ENCODE results near the gene AIFM3. TPM values are rescaled to one million over a fixed set of nuclear protein-coding genes. Genes with fewer than 3 reads are reported as not detected.

AIFM3 gene
- total RNA-seq, 4 donors from 2014 or later: 112 to 150 (median 126) TPM

DNA sequence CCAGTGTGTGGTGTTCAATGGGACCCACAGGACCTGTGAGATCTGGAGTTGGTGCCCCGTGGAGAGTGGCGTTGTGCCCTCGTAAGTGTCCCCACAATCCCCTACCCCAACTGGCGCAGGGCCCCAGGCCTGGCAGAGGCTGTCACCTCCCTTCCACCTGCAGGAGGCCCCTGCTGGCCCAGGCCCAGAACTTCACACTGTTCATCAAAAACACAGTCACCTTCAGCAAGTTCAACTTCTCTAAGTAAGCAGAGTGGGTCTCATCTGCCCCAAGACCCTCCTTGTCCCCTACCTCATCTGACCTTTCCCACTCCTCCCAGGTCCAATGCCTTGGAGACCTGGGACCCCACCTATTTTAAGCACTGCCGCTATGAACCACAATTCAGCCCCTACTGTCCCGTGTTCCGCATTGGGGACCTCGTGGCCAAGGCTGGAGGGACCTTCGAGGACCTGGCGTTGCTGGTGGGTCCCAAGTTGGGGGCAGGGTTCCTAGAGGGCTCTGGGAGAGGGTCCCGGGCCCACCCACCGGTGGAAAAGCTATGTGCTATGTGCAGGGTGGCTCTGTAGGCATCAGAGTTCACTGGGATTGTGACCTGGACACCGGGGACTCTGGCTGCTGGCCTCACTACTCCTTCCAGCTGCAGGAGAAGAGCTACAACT, 56.0 kb downstream of the AIFM3 start:
- no peaks in the 10 kb centered on the region for H3K27me3 ChIP-seq
- in situ Hi-C loops (cut with MboI; ENCODE audit: low pct_ligation_motif_present in 1 of 4, low pct_unique_long_range_greater_than_20kb in 1 of 4, low sequenced_read_pairs in 3 of 4): no loop called here
- no peak for DNase-seq
- TF ChIP-seq, protein P1, sequence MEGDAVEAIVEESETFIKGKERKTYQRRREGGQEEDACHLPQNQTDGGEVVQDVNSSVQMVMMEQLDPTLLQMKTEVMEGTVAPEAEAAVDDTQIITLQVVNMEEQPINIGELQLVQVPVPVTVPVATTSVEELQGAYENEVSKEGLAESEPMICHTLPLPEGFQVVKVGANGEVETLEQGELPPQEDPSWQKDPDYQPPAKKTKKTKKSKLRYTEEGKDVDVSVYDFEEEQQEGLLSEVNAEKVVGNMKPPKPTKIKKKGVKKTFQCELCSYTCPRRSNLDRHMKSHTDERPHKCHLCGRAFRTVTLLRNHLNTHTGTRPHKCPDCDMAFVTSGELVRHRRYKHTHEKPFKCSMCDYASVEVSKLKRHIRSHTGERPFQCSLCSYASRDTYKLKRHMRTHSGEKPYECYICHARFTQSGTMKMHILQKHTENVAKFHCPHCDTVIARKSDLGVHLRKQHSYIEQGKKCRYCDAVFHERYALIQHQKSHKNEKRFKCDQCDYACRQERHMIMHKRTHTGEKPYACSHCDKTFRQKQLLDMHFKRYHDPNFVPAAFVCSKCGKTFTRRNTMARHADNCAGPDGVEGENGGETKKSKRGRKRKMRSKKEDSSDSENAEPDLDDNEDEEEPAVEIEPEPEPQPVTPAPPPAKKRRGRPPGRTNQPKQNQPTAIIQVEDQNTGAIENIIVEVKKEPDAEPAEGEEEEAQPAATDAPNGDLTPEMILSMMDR (IDR thresholded peaks at IDR 0.05): no peak
- no peak for TF ChIP-seq POLR2A (IDR thresholded peaks at IDR 0.05)
- no peak for TF ChIP-seq EP300 (IDR thresholded peaks at IDR 0.05; ENCODE audit: low read depth)
- no peak for TF ChIP-seq POLR2AphosphoS5 (IDR thresholded peaks at IDR 0.05)
- no peaks in the 10 kb centered on the region for H3K9me3 ChIP-seq
- no peaks in the 10 kb centered on the region for H3K36me3 ChIP-seq
- no peak overlapping the region for H3K4me3 ChIP-seq
- intact Hi-C loops (cut with DNase I; ENCODE audit: low total_unique reads): loop anchor here (10.0 kb wide), 1 partner anchor 52 kb away; no protein-coding TSS in a partner anchor
- WGBS, 2 donors (ENCODE audit: low coverage in 1 of 2): 75 to 80% methylated on average over 1 to 13 of the region's 13 CpGs
- no peak overlapping the region for H3K27ac ChIP-seq
- H3K4me1 ChIP-seq: no peaks in the 10 kb centered on the region

DNA sequence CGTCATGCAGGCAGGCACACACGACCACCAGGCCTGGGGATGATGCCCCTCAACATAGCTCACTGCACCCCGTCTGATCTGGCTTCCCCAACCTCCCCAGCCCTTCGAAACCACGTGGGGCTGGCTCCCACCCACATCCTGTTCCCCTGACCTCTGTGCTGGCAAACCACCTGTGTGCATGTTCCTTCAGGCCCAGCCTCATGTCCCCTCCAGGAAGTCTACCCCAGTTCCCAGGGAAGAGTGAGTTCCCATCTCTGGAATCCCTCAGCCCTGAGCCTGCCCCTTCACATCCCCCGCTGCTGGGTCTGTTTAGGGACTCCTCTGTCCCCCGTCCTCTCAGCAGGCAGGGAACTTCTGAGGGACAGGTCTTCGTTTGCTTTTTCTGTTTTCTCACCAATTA, 58.2 kb downstream of the AIFM3 start:
- intact Hi-C loops (cut with DNase I; ENCODE audit: low total_unique reads): loop anchor here (10.0 kb wide), 1 partner anchor 50 kb away; no protein-coding TSS in a partner anchor

DNA sequence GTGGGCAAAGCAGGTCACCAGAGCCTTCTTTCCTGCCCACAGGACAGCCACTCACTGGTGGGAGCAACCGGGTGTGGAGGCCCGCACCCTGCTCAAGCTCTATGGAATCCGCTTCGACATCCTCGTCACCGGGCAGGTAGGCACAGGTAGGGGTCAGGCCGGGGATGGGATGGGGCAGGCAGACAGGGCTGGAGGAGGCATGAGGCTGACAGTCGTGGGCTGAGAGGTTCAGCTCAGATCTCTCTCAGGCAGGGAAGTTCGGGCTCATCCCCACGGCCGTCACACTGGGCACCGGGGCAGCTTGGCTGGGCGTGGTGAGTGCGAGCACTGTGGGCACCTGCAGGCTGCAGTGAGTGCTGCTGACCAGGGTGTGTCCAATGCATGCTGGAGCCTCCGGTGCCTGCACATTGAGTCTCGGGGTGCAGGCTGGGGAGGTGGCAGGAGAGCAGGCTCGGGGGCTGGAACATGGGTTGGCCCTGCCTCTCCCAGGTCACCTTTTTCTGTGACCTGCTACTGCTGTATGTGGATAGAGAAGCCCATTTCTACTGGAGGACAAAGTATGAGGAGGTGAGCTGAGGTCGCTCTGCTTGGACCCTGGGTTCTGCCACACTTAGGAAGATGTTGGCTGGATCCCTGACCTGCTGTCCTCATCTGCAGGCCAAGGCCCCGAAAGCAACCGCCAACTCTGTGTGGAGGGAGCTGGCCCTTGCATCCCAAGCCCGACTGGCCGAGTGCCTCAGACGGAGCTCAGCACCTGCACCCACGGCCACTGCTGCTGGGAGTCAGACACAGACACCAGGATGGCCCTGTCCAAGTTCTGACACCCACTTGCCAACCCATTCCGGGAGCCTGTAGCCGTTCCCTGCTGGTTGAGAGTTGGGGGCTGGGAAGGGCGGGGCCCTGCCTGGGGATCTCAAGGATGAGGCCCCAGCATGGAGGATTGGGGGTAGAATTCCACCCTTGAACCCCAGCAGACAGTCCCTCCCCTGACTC, 59.0 kb downstream of the AIFM3 start:
- H3K27me3 ChIP-seq: peaks cover 5% of the 10 kb centered on the region
- TF ChIP-seq POLR2AphosphoS5 (IDR thresholded peaks at IDR 0.05) (no peak), POLR2A (IDR thresholded peaks at IDR 0.05) (no peak), EP300 (IDR thresholded peaks at IDR 0.05; ENCODE audit: low read depth) (no peak)
- TF ChIP-seq, protein P1 (IDR thresholded peaks at IDR 0.05): no peak
- in situ Hi-C loops (cut with MboI; ENCODE audit: low pct_ligation_motif_present in 1 of 4, low pct_unique_long_range_greater_than_20kb in 1 of 4, low sequenced_read_pairs in 3 of 4) (no loop called here), intact Hi-C loops (cut with DNase I; ENCODE audit: low total_unique reads) (loop anchor here (10.0 kb wide), 1 partner anchor 49 kb away; no protein-coding TSS in a partner anchor)
- H3K4me1 ChIP-seq: no peaks in the 10 kb centered on the region
- no peak overlapping the region for H3K27ac ChIP-seq
- DNase-seq: no peak
- H3K4me3 ChIP-seq: no peak overlapping the region
- H3K36me3 ChIP-seq: no peaks in the 10 kb centered on the region
- no peaks in the 10 kb centered on the region for H3K9me3 ChIP-seq
- WGBS, 2 donors (ENCODE audit: low coverage in 1 of 2): 87% methylated on average over 24 of the region's 27 CpGs; no CpG with 5 or more reads in 1 of the 2 donors

More for the DNA sequence above, 58.2 kb downstream of the AIFM3 start:
- DNase-seq: no peak
- no peaks in the 10 kb centered on the region for H3K9me3 ChIP-seq
- no peaks in the 10 kb centered on the region for H3K4me1 ChIP-seq
- no peak overlapping the region for H3K4me3 ChIP-seq
- no peak overlapping the region for H3K27ac ChIP-seq
- no peaks in the 10 kb centered on the region for H3K36me3 ChIP-seq
- TF ChIP-seq POLR2AphosphoS5 (IDR thresholded peaks at IDR 0.05): no peak
- no peak for TF ChIP-seq POLR2A (IDR thresholded peaks at IDR 0.05)
- TF ChIP-seq EP300 (IDR thresholded peaks at IDR 0.05; ENCODE audit: low read depth): no peak
- TF ChIP-seq, protein P1 (IDR thresholded peaks at IDR 0.05): no peak
- no peaks in the 10 kb centered on the region for H3K27me3 ChIP-seq
- 69% methylated on average over 8 of the region's 8 CpGs; no CpG with 5 or more reads in 1 of the 2 donors for WGBS, 2 donors (ENCODE audit: low coverage in 1 of 2)
- in situ Hi-C loops (cut with MboI; ENCODE audit: low pct_ligation_motif_present in 1 of 4, low pct_unique_long_range_greater_than_20kb in 1 of 4, low sequenced_read_pairs in 3 of 4): no loop called here

All from transverse colon (tissue), 4 donors.